Measurements from ENCODE around the gene SCD5.

SCD5 gene

DNA sequence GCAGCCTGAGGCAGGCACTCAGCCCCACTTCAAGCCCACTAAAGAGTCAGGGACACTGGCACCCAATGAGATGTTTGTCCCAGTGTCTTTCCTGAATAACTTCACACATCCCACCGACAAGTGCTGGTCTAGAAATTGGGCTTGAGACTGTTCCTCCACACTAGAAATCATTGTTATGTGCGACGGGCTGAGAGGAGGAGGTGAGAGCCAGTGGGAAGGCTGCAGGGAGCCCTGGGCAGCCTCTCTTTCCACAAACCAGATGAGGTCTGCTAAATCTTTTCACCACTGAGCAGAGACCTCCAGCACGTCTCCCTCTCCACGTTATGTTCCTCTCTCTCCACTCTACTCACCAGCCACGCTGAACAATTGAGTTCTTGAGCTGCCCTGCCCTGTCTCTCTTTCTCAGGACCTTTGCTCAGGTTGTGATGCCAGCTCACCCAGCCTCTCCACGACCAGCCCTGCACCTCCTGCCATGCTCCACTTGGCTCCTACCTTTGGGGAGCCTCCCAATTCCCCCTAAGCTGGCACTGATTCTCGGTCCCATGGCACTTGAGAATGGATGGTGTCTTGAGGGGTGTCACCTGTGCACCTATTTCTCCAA is 8.4 kb downstream of the SCD5 start:
- no peaks in the 10 kb centered on the region for H3K27me3 ChIP-seq (ENCODE audit: insufficient read depth, low read depth, severe bottlenecking)

DNA sequence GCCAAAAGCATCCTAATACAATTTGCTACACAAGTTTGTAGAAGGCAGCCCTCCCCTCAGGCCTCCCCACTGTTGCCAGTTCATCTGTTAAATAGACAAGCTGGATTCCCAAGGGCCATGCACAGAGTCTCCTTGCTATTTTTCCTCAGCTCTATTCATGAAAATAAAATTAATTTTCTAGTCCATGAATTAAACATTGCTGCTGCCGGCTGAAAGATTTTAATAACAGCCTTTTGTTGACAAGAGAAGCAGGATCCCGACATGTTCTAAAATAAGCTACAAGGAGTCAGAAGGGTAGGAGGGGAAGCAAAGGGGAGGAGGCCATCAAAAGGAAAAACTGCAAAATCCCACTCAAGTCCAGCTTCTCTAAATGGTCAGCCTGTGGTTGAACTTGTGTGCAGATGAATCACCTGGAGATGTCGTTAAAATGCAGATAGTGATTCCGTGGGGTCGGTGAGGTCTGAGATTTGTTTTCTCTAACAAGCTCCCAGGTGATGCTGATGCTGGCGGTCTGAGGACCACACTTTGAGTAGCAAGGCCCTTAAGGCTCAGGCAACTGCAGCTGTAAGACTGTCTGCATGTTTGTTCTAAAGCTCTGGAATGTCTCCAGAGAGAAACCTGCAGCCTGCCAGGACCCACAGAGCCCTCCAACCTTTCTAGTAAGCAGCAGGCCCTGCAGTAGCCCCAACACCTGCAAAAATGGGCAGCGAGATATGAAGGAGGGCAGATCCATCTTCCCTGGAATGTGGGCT is 9.4 kb downstream of the SCD5 start:
- H3K36me3 ChIP-seq, result no peaks in the 10 kb centered on the region; the same call in 1 of the 2 replicates
- no peaks in the 10 kb centered on the region for H3K27me3 ChIP-seq (ENCODE audit: insufficient read depth, low read depth, severe bottlenecking)
- TF ChIP-seq, protein P1, sequence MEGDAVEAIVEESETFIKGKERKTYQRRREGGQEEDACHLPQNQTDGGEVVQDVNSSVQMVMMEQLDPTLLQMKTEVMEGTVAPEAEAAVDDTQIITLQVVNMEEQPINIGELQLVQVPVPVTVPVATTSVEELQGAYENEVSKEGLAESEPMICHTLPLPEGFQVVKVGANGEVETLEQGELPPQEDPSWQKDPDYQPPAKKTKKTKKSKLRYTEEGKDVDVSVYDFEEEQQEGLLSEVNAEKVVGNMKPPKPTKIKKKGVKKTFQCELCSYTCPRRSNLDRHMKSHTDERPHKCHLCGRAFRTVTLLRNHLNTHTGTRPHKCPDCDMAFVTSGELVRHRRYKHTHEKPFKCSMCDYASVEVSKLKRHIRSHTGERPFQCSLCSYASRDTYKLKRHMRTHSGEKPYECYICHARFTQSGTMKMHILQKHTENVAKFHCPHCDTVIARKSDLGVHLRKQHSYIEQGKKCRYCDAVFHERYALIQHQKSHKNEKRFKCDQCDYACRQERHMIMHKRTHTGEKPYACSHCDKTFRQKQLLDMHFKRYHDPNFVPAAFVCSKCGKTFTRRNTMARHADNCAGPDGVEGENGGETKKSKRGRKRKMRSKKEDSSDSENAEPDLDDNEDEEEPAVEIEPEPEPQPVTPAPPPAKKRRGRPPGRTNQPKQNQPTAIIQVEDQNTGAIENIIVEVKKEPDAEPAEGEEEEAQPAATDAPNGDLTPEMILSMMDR (IDR thresholded peaks at IDR 0.05; ENCODE audit: low read depth, low read length), result no peak
- no peak overlapping the region for H3K4me3 ChIP-seq (ENCODE audit: low read depth, low read length)
- H3K9me3 ChIP-seq (ENCODE audit: severe bottlenecking), result no peaks in the 10 kb centered on the region
- DNase-seq, result no peak
- no peak overlapping the region for H3K27ac ChIP-seq

More for the DNA sequence above, 8.4 kb downstream of the SCD5 start:
- no peak for DNase-seq
- no peaks in the 10 kb centered on the region for H3K9me3 ChIP-seq (ENCODE audit: severe bottlenecking)
- H3K27ac ChIP-seq, result no peak overlapping the region
- no peak overlapping the region for H3K4me3 ChIP-seq (ENCODE audit: low read depth, low read length)
- no peaks in the 10 kb centered on the region; the same call in none of the 2 replicates for H3K36me3 ChIP-seq
- TF ChIP-seq, protein P1 (IDR thresholded peaks at IDR 0.05; ENCODE audit: low read depth, low read length), result no peak

DNA sequence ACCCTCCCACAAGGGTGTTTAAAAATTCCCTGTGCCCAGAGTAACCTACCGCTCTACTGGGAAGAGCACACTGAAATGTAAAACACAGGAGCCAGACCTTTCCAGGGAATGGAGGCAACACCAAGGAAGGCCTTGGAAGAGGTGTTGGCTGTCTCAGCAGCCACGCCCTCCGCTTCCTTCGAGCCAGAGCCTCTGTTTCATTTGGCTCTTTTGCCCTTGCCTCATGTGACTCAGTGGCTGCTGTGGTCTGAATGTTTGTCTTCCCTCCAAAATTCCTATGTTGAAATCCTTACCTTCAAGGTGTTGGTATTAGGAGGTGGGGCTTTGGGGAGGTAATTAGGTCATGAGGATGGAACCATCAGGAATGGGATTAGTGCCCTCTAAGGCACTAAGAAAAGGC is 11.3 kb downstream of the SCD5 start:
- Histone ChIP-seq H3K9me3 (ENCODE audit: severe bottlenecking) (no peaks in the 10 kb centered on the region), H3K36me3 (no peaks in the 10 kb centered on the region; the same call in 1 of the 2 replicates), H3K4me3 (ENCODE audit: low read depth, low read length) (no peak overlapping the region), H3K27me3 (ENCODE audit: insufficient read depth, low read depth, severe bottlenecking) (no peaks in the 10 kb centered on the region), H3K27ac (no peak overlapping the region)
- no peak for DNase-seq
- TF ChIP-seq, protein P1 (IDR thresholded peaks at IDR 0.05; ENCODE audit: low read depth, low read length), result no peak

DNA sequence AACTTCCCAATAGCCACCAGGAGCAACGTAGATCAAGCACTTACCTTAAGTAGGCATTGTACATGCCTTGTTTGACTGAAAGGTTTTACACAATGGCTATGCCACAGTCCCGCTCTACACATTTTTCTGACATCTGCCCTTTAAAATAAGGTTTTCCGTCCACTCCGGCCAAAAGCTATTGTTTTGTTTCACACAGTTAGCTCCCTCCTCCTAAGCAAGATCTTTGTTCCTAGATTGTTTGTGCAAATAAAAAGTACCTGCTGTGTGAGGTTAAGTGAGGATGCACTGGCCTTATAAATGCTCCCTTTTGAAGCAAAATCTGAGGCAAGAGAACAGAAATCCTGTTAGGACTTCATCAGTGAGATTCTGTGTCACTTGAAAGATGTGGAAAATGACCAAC is 11.8 kb downstream of the SCD5 start:
- Histone ChIP-seq H3K36me3 (no peaks in the 10 kb centered on the region; the same call in 1 of the 2 replicates), H3K4me3 (ENCODE audit: low read depth, low read length) (no peak overlapping the region), H3K27me3 (ENCODE audit: insufficient read depth, low read depth, severe bottlenecking) (no peaks in the 10 kb centered on the region), H3K9me3 (ENCODE audit: severe bottlenecking) (no peaks in the 10 kb centered on the region), H3K27ac (no peak overlapping the region)
- no peak for DNase-seq
- TF ChIP-seq, protein P1 (IDR thresholded peaks at IDR 0.05; ENCODE audit: low read depth, low read length), result no peak

DNA sequence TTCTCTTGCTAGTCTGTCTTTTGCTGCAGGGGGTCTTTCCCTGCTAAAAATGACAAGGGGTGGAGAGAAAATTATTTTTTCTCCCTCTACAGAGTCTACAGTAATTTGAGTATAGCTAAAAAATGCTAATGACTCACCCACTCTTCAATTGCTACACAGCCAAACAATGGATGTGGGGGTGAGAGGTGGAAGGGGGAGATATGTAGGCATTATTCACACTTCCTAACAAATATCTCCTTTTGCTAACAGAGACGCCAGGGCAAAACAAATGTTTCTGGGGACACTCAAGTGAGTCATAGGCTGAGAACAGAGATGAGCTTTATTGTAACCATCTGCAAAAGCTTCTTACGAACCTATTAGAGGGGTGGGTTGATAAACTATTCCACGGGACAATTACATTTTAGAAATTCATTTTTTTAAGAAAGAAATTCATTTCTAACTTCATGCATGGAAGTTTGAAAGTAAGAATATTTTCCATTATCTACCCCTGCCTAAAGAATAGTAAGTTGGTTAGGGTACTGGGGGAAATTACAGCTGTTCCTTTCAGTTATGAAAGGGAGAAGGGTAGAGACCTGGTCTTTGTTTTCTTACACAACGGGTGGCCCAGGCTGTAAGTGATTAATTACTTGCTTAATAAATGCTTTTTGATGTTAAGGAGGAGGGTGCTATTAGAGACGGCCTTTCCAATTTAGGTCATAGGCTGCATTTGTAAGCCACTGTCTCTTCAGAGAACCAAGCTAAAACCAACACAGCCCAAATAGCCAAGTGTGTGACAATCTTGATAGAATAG is 12.8 kb downstream of the SCD5 start:
- no peak for DNase-seq
- TF ChIP-seq, protein P1 (IDR thresholded peaks at IDR 0.05; ENCODE audit: low read depth, low read length), result no peak
- no peaks in the 10 kb centered on the region; the same call in 1 of the 2 replicates for H3K36me3 ChIP-seq
- no peak overlapping the region for H3K4me3 ChIP-seq (ENCODE audit: low read depth, low read length)
- H3K27me3 ChIP-seq (ENCODE audit: insufficient read depth, low read depth, severe bottlenecking), result no peaks in the 10 kb centered on the region
- H3K9me3 ChIP-seq (ENCODE audit: severe bottlenecking), result no peaks in the 10 kb centered on the region
- no peak overlapping the region for H3K27ac ChIP-seq
